Measurements from ENCODE around the gene SAV1. TPM values are rescaled to one million over a fixed set of nuclear protein-coding genes. Genes with fewer than 3 reads are reported as not detected.

SAV1 gene
- total and polyA plus RNA-seq, 10 of the 15 experiments (the other 5 are each of a cell fraction or from before 2014, with no cell fraction given) = 10.1 to 29.1 (median 20.4) TPM

- no peak overlapping the region for H2AFZ ChIP-seq (ENCODE audit: control insufficient read depth, low read depth, low read length)
- ChIA-PET SMC1A (ENCODE audit: uncharacterized antibody, unreplicated experiment) (interaction anchor here (1.3 kb wide), 1 partner anchor 170 kb away, joined by 4 read pairs; no protein-coding TSS in a partner anchor), POLR2A (no interaction called here), RAD21 (ENCODE audit: unreplicated experiment) (interaction anchor here (0.9 to 1.0 kb wide), 2 partner anchors 170 to 174 kb away, joined by 3 to 4 read pairs; no protein-coding TSS in a partner anchor), CTCF (interaction anchor here (1.0 to 5.0 kb wide), 6 partner anchors 12 to 257 kb away, joined by 4 to 31 read pairs (median 6); no protein-coding TSS in a partner anchor)
- DNase-seq (ENCODE audit: low read depth, low spot score) (no peak), FAIRE-seq (no peak), ATAC-seq (no peak)
- no peaks in the 10 kb centered on the region for H3K9me3 ChIP-seq (replicated peaks; ENCODE audit: control insufficient read depth, insufficient read depth, low read length)
- H3K36me3 ChIP-seq (ENCODE audit: control insufficient read depth in 2 of 2, insufficient read depth in 2 of 2, low read length in 1 of 2) = no peaks in the 10 kb centered on the region
- in situ Hi-C loops (cut with MboI) (loop anchor here (5.0 to 25.0 kb wide), 2 partner anchors 169 to 259 kb away; partner anchors contain the start of gene ABHD12B), intact Hi-C loops (cut with micrococcal nuclease; ENCODE audit: unreplicated experiment) (no loop called here)
- no peaks in the 10 kb centered on the region for H3K4me1 ChIP-seq (ENCODE audit: control insufficient read depth, insufficient read depth, low read length)
- BruUV-seq (replicated peaks) = no TSS peak
- H3K79me2 ChIP-seq (ENCODE audit: control insufficient read depth, insufficient read depth, low read length) = no peaks in the 10 kb centered on the region
- no peak for TF ChIP-seq GATAD2B (conservative IDR thresholded peaks at IDR 0.05; ENCODE audit: low read depth)
- no peak for TF ChIP-seq TAF1 (IDR thresholded peaks at IDR 0.05; ENCODE audit: borderline replicate concordance, low read depth, low read length)
- no peak for TF ChIP-seq PBX3 (IDR thresholded peaks at IDR 0.05; ENCODE audit: insufficient replicate concordance, low read depth, low read length)
- TF ChIP-seq SUZ12 (IDR thresholded peaks at IDR 0.05; ENCODE audit: unreplicated experiment) = no peak
- no peak for TF ChIP-seq SKIL (IDR thresholded peaks at IDR 0.05; ENCODE audit: low read depth, poor library complexity, severe bottlenecking)
- no peak for TF ChIP-seq TARDBP (IDR thresholded peaks at IDR 0.05; ENCODE audit: borderline replicate concordance)
- TF ChIP-seq IRF3 (IDR thresholded peaks at IDR 0.05) = no peak
- no peak for TF ChIP-seq RELA (IDR thresholded peaks at IDR 0.05; ENCODE audit: borderline replicate concordance, partially characterized antibody)
- no peak for TF ChIP-seq MEF2B (IDR thresholded peaks at IDR 0.05; ENCODE audit: partially characterized antibody, poor library complexity, severe bottlenecking)
- no peak for TF ChIP-seq RUNX3 (IDR thresholded peaks at IDR 0.05; ENCODE audit: low read length)
- no peak for TF ChIP-seq ATF2 (IDR thresholded peaks at IDR 0.05; ENCODE audit: low read length)
- TF ChIP-seq NBN (IDR thresholded peaks at IDR 0.05) = no peak
- no peak for TF ChIP-seq STAT3 (IDR thresholded peaks at IDR 0.05; ENCODE audit: low read depth, low read length)
- H3K4me3 ChIP-seq = no peak overlapping the region
- no peak overlapping the region for H3K9ac ChIP-seq (ENCODE audit: control insufficient read depth, insufficient read depth, low read length)
- H3K27ac ChIP-seq (ENCODE audit: control insufficient read depth, insufficient read depth) = no peak overlapping the region
- 82% methylated on average over 2 of the region's 2 CpGs for WGBS (ENCODE audit: insufficient coverage, insufficient replicate concordance, low lambda C conversion rate, missing lambda C conversion rate)
- no peaks in the 10 kb centered on the region; a peak in 1 of 4 replicates for H3K27me3 ChIP-seq (replicated peaks in 1 of 2; ENCODE audit: control insufficient read depth in 2 of 2, insufficient read depth in 2 of 2, low read length in 1 of 2)
- H3K4me2 ChIP-seq (ENCODE audit: control insufficient read depth, insufficient read depth) = no peak overlapping the region
- H4K20me1 ChIP-seq (ENCODE audit: control insufficient read depth, insufficient read depth) = no peaks in the 10 kb centered on the region
These were observed 64.5 kb downstream of the SAV1 start for GRCh38 chr14:50603565-50603964.

All from GM12878 (cell line).